Measurements from ENCODE around the gene BRD4.

The BRD4 gene

GRCh38 chr19:15251010-15251748, 81.2 kb downstream of the BRD4 start:
- in situ Hi-C loops (cut with MboI; ENCODE audit: low sequenced_read_pairs), result loop anchor here (10.0 kb wide), 2 partner anchors 76 to 304 kb away; no protein-coding TSS in a partner anchor

- in situ Hi-C loops (cut with MboI; ENCODE audit: low sequenced_read_pairs), result loop anchor here (10.0 kb wide), 2 partner anchors 76 to 304 kb away; no protein-coding TSS in a partner anchor
These were observed 81.7 kb downstream of the BRD4 start for GRCh38 chr19:15250640-15250993.

GRCh38 chr19:15249972-15250639, 82.2 kb downstream of the BRD4 start:
- in situ Hi-C loops (cut with MboI; ENCODE audit: low sequenced_read_pairs), result loop anchor here (10.0 kb wide), 2 partner anchors 75 to 305 kb away; no protein-coding TSS in a partner anchor

- in situ Hi-C loops (cut with MboI; ENCODE audit: low sequenced_read_pairs), result no loop called here
These were observed 82.8 kb downstream of the BRD4 start for GRCh38 chr19:15249528-15249874.

GRCh38 chr19:15248648-15249527, 83.5 kb downstream of the BRD4 start:
- in situ Hi-C loops (cut with MboI; ENCODE audit: low sequenced_read_pairs), result no loop called here

- in situ Hi-C loops (cut with MboI; ENCODE audit: low sequenced_read_pairs), result no loop called here
These were observed 84.2 kb downstream of the BRD4 start for GRCh38 chr19:15248106-15248505.

GRCh38 chr19:15247107-15248014, 85.0 kb downstream of the BRD4 start:
- in situ Hi-C loops (cut with MboI; ENCODE audit: low sequenced_read_pairs), result no loop called here

- in situ Hi-C loops (cut with MboI; ENCODE audit: low sequenced_read_pairs), result no loop called here
These were observed 86.2 kb downstream of the BRD4 start for GRCh38 chr19:15246198-15246481.

- in situ Hi-C loops (cut with MboI; ENCODE audit: low sequenced_read_pairs), result no loop called here
These were observed 86.8 kb downstream of the BRD4 start for GRCh38 chr19:15245370-15246197.

- in situ Hi-C loops (cut with MboI; ENCODE audit: low sequenced_read_pairs), result no loop called here
These were observed 87.5 kb downstream of the BRD4 start for GRCh38 chr19:15244808-15245207.

GRCh38 chr19:15244106-15244803, 88.1 kb downstream of the BRD4 start:
- in situ Hi-C loops (cut with MboI; ENCODE audit: low sequenced_read_pairs), result no loop called here

GRCh38 chr19:15243236-15243957, 88.9 kb downstream of the BRD4 start:
- in situ Hi-C loops (cut with MboI; ENCODE audit: low sequenced_read_pairs), result no loop called here

GRCh38 chr19:15241259-15241910, 91.0 kb downstream of the BRD4 start:
- in situ Hi-C loops (cut with MboI; ENCODE audit: low sequenced_read_pairs), result no loop called here

GRCh38 chr19:15240515-15240914, 91.8 kb downstream of the BRD4 start:
- in situ Hi-C loops (cut with MboI; ENCODE audit: low sequenced_read_pairs), result no loop called here

- in situ Hi-C loops (cut with MboI; ENCODE audit: low sequenced_read_pairs), result no loop called here
These were observed 92.9 kb downstream of the BRD4 start for GRCh38 chr19:15239337-15239949.

- in situ Hi-C loops (cut with MboI; ENCODE audit: low sequenced_read_pairs), result no loop called here
These were observed 93.6 kb downstream of the BRD4 start for GRCh38 chr19:15238639-15239155.
